PC-9 (cell line): ENCODE data around the gene ABI3BP. TPM values are rescaled to one million over a fixed set of nuclear protein-coding genes. Genes with fewer than 3 reads are reported as not detected.

Source experiments
- BruUV-seq: library from RNA; stranded (reverse); fragments of 400-500 nt; replicated peaks from 2 replicates; lab custom pipeline; 2021; lab: Mats Ljungman, UMichigan
- CTCF ChIA-PET: fragments of 300-600 bp; sonication (Branson Sonifier 250); formaldehyde crosslinking; loops from one replicate; lab custom pipeline; 2022; ENCODE audit warnings: antibody characterized with exemption; lab: Charles Lee
- POLR2A ChIA-PET: fragments of 300-600 bp; sonication (Branson Sonifier 250); formaldehyde crosslinking; loops from one replicate; lab custom pipeline; 2022; ENCODE audit warnings: antibody characterized with exemption; ENCODE audit not compliant: unreplicated experiment; lab: Charles Lee
- DNase-seq, 2 experiments: peaks; one replicate each; pipeline versions ENCODE4 v3.0.0 to v3.0.0-alpha.2; 2015 to 2022; ENCODE audit warnings: mixed read lengths in 1 of 2
- H2AFZ ChIP-seq: fragments of 200-600 bp; sonication (generic); 2 replicates; pipeline ENCODE4 v1.8.1; 2017; ENCODE audit warnings: antibody characterized with exemption
- H3F3A ChIP-seq: fragments of 200-600 bp; sonication (generic); 2 replicates; pipeline ENCODE4 v1.8.1; 2017; ENCODE audit warnings: antibody characterized with exemption, mild to moderate bottlenecking, low read depth; ENCODE audit not compliant: insufficient read depth
- H3K27ac ChIP-seq: fragments of 200-600 bp; sonication (generic); 2 replicates; pipeline ENCODE4 v1.6.1; 2016; ENCODE audit warnings: mixed run types
- H3K27me3 ChIP-seq: fragments of 200-600 bp; sonication (generic); 2 replicates; pipeline ENCODE4 v1.6.1; 2016; ENCODE audit warnings: low read depth, mixed run types; ENCODE audit not compliant: insufficient read depth
- H3K36me3 ChIP-seq: fragments of 200-600 bp; sonication (generic); 2 replicates; pipeline ENCODE4 v1.6.1; 2016; ENCODE audit warnings: low read depth, mixed run types
- H3K4me1 ChIP-seq: fragments of 200-600 bp; sonication (generic); replicated peaks from 2 replicates; pipeline ENCODE4 v1.6.1; 2016; ENCODE audit warnings: mixed run types; ENCODE audit not compliant: insufficient read depth
- H3K4me2 ChIP-seq: fragments of 200-600 bp; sonication (generic); 2 replicates; pipeline ENCODE4 v1.6.1; 2017; ENCODE audit warnings: mixed run types
- H3K4me3 ChIP-seq: fragments of 200-600 bp; sonication (generic); 2 replicates; pipeline ENCODE4 v1.6.1; 2016; ENCODE audit warnings: mixed run types
- H3K79me2 ChIP-seq: fragments of 200-600 bp; sonication (generic); 2 replicates; pipeline ENCODE4 v1.6.1; 2017; ENCODE audit warnings: low read depth, mixed run types
- H3K9me2 ChIP-seq: fragments of 200-600 bp; sonication (generic); 2 replicates; pipeline ENCODE4 v1.8.1; 2017; ENCODE audit warnings: mild to moderate bottlenecking; ENCODE audit not compliant: insufficient read depth
- H3K9me3 ChIP-seq: fragments of 200-600 bp; sonication (generic); 2 replicates; pipeline ENCODE4 v1.8.1; 2016; ENCODE audit warnings: low read depth; ENCODE audit not compliant: insufficient read depth
- H4K20me1 ChIP-seq: fragments of 200-600 bp; sonication (generic); 2 replicates; pipeline ENCODE4 v1.8.1; 2017; ENCODE audit not compliant: insufficient read depth
- EZH2 ChIP-seq: fragments of 200-600 bp; sonication (generic); IDR thresholded peaks from 2 replicates; pipeline ENCODE4 v1.8.0; 2017; ENCODE audit warnings: antibody characterized with exemption, low read depth
- intact Hi-C: fragments of 100-400 bp; cut with micrococcal nuclease; formaldehyde crosslinking; loops from one replicate; pipeline ENCODE4 v1.10.0; 2022; ENCODE audit not compliant: unreplicated experiment
- total RNA-seq: library from RNA; stranded (reverse); gene quantifications from 2 replicates; pipeline ENCODE4 v1.2.3, GENCODE V29; 2021
- TF ChIP-seq, protein P1 (sequence below): fragments of 200-600 bp; sonication (generic); conservative IDR thresholded peaks from 2 replicates; pipeline ENCODE4 v1.6.1; 2017; ENCODE audit warnings: mixed run types, antibody characterized with exemption, mild to moderate bottlenecking, moderate library complexity

Gene ABI3BP
- total RNA-seq, 1 experiment from 2014 or later, result 4.2 TPM

DNA sequence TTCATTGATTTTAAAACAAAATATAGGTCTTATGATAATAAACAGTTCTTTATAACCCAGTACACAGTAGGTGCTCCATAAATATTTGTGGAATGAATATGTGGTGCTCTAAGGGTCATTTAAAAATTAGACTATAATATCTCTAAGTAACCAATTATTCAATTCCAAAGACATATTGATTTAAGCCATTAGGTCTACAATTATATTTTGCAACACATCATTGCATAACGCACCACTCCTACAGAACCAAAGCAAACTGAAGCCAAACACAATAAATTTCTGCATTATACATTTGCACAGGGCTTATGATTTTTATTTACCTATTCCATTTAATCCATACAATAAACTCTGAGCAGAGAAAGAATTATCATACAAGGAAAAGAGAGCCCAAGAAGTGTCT, 104.3 kb downstream of the ABI3BP start:
- Histone ChIP-seq H3F3A (no peaks in the 10 kb centered on the region), H3K4me2 (no peak overlapping the region), H3K36me3 (no peaks in the 10 kb centered on the region), H3K79me2 (no peaks in the 10 kb centered on the region), H3K27me3 (no peaks in the 10 kb centered on the region), H3K9me2 (no peaks in the 10 kb centered on the region), H2AFZ (no peak overlapping the region), H4K20me1 (no peaks in the 10 kb centered on the region), H3K27ac (no peak overlapping the region), H3K4me3 (no peak overlapping the region), H3K4me1 (no peaks in the 10 kb centered on the region), H3K9me3 (no peaks in the 10 kb centered on the region; the same call in 1 of the 2 replicates)
- ChIA-PET POLR2A (no interaction called here), CTCF (no interaction called here)
- intact Hi-C loops, result no loop called here
- BruUV-seq, result no TSS peak
- TF ChIP-seq, protein P1, sequence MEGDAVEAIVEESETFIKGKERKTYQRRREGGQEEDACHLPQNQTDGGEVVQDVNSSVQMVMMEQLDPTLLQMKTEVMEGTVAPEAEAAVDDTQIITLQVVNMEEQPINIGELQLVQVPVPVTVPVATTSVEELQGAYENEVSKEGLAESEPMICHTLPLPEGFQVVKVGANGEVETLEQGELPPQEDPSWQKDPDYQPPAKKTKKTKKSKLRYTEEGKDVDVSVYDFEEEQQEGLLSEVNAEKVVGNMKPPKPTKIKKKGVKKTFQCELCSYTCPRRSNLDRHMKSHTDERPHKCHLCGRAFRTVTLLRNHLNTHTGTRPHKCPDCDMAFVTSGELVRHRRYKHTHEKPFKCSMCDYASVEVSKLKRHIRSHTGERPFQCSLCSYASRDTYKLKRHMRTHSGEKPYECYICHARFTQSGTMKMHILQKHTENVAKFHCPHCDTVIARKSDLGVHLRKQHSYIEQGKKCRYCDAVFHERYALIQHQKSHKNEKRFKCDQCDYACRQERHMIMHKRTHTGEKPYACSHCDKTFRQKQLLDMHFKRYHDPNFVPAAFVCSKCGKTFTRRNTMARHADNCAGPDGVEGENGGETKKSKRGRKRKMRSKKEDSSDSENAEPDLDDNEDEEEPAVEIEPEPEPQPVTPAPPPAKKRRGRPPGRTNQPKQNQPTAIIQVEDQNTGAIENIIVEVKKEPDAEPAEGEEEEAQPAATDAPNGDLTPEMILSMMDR, result no peak
- TF ChIP-seq EZH2, result no peak
- DNase-seq, result no peak

DNA sequence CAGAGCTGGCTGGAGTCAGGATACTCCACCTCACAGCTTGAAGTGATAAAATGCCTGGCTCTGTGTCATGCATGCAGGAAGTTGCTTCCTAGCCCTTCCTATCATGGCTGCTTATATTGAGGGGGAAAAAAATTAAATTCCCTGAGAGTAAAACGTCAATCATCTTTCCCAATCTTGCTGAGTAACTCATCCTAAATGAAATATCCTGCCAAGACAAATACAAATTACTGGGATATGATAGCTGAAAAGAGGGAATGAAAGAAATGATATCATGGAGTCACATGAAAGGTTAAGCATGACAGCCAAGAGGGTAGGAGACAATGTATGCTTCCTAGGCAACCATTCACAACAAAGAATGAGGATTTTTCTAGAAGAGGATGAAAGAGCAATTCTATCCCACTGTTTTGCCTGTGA, 110.6 kb downstream of the ABI3BP start:
- TF ChIP-seq, protein P1, result no peak
- no peak for TF ChIP-seq EZH2
- Histone ChIP-seq H3K27me3 (no peaks in the 10 kb centered on the region), H3K9me3 (no peaks in the 10 kb centered on the region), H3K27ac (no peak overlapping the region), H3K4me2 (no peak overlapping the region), H3K36me3 (no peaks in the 10 kb centered on the region), H3F3A (no peaks in the 10 kb centered on the region), H3K9me2 (no peaks in the 10 kb centered on the region), H3K4me3 (no peak overlapping the region), H4K20me1 (no peaks in the 10 kb centered on the region), H3K4me1 (no peaks in the 10 kb centered on the region), H3K79me2 (no peaks in the 10 kb centered on the region), H2AFZ (0 out of 2 replicates have a peak overlapping the region, but pooled peaks have one; percentile 23)
- intact Hi-C loops, result no loop called here
- BruUV-seq, result no TSS peak
- ChIA-PET CTCF (no interaction called here), POLR2A (no interaction called here)
- DNase-seq, result no peak

DNA sequence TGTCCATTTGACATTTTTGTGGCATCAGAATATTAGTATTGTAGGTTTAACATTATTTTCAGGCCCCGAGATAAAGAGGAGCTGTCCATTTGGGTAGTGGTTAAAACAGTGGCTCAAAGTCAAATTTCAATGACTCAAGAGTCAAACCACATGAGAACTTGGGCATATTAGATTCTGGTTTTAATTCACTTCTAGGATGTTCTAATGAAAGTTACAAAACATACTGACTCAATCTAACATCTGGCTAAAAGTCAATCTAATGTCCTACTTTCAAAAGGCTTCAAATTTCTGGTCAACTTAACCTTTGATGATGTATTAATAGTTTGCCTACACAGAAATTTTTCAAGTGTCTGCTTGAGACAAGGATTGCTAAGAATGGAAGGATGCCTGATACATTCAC, 112.4 kb downstream of the ABI3BP start:
- H3K4me2 ChIP-seq, result no peak overlapping the region
- no peaks in the 10 kb centered on the region for H4K20me1 ChIP-seq
- H3F3A ChIP-seq, result no peaks in the 10 kb centered on the region
- H3K4me1 ChIP-seq, result no peaks in the 10 kb centered on the region
- no peak for DNase-seq
- no peaks in the 10 kb centered on the region for H3K9me2 ChIP-seq
- TF ChIP-seq, protein P1, result no peak
- H2AFZ ChIP-seq, result no peak overlapping the region
- H3K36me3 ChIP-seq, result no peaks in the 10 kb centered on the region
- H3K9me3 ChIP-seq, result no peaks in the 10 kb centered on the region
- H3K27me3 ChIP-seq, result no peaks in the 10 kb centered on the region
- CTCF ChIA-PET, result interaction anchor here (0.7 kb wide), 1 partner anchor 62 kb away, joined by 3 read pairs; no protein-coding TSS in a partner anchor
- H3K27ac ChIP-seq, result no peak overlapping the region
- H3K79me2 ChIP-seq, result no peaks in the 10 kb centered on the region
- no peak overlapping the region for H3K4me3 ChIP-seq
- BruUV-seq, result no TSS peak
- POLR2A ChIA-PET, result interaction anchor here (0.6 kb wide), 1 partner anchor 84 kb away, joined by 3 read pairs; no protein-coding TSS in a partner anchor
- intact Hi-C loops, result no loop called here
